Measurements from ENCODE around the gene ACOT11.
"Not testable (repeated sequence)": the region's sequence is repeated elsewhere in the genome, so short reads cannot be mapped to it uniquely, and the experiment has no call there.

GRCh38 chr1:54513921-54514580 is 34.0 kb upstream of the ACOT11 start:
- TF ChIP-seq, protein P1, sequence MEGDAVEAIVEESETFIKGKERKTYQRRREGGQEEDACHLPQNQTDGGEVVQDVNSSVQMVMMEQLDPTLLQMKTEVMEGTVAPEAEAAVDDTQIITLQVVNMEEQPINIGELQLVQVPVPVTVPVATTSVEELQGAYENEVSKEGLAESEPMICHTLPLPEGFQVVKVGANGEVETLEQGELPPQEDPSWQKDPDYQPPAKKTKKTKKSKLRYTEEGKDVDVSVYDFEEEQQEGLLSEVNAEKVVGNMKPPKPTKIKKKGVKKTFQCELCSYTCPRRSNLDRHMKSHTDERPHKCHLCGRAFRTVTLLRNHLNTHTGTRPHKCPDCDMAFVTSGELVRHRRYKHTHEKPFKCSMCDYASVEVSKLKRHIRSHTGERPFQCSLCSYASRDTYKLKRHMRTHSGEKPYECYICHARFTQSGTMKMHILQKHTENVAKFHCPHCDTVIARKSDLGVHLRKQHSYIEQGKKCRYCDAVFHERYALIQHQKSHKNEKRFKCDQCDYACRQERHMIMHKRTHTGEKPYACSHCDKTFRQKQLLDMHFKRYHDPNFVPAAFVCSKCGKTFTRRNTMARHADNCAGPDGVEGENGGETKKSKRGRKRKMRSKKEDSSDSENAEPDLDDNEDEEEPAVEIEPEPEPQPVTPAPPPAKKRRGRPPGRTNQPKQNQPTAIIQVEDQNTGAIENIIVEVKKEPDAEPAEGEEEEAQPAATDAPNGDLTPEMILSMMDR (IDR thresholded peaks at IDR 0.05), result not testable (repeated sequence)
- TF ChIP-seq POLR2A (IDR thresholded peaks at IDR 0.05), result not testable (repeated sequence)
